Measurements from ENCODE around the gene SHMT2. TPM values are rescaled to one million over a fixed set of nuclear protein-coding genes. Genes with fewer than 3 reads are reported as not detected.

SHMT2 gene
- polyA plus RNA-seq, 2 donors = 19.8 to 69.5 TPM

GRCh38 chr12:57211791-57212700, 17.5 kb upstream of the SHMT2 start:
- Histone ChIP-seq H3K27ac (ENCODE audit: low read depth in 2 of 2, low read length in 1 of 2) (no peak overlapping the region), H3K36me3 (ENCODE audit: control insufficient read depth in 2 of 2, insufficient read depth in 2 of 2, low read length in 1 of 2) (peaks cover 0 to 45% of the 10 kb centered on the region in 2 donors), H3K4me3 (ENCODE audit: low read depth in 1 of 2, low read length in 2 of 2) (no peak overlapping the region), H3K27me3 (ENCODE audit: control insufficient read depth in 1 of 2, insufficient read depth in 2 of 2, low read length in 2 of 2) (peaks cover 0 to 4% of the 10 kb centered on the region in 2 donors), H3K9me3 (ENCODE audit: control insufficient read depth in 2 of 2, insufficient read depth in 1 of 2, low read depth in 1 of 2, low read length in 1 of 2) (no peaks in the 10 kb centered on the region), H3K4me1 (ENCODE audit: control insufficient read depth in 2 of 2, insufficient read depth in 2 of 2, low read length in 1 of 2) (peaks cover 4 to 12% of the 10 kb centered on the region in 2 donors)
- 83 to 84% methylated on average over 27 of the region's 27 CpGs for WGBS, 2 donors

DNA sequence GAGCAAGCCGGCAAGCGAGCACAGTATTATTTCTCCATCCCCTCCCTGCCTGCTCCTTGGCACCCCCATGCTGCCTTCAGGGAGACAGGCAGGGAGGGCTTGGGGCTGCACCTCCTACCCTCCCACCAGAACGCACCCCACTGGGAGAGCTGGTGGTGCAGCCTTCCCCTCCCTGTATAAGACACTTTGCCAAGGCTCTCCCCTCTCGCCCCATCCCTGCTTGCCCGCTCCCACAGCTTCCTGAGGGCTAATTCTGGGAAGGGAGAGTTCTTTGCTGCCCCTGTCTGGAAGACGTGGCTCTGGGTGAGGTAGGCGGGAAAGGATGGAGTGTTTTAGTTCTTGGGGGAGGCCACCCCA, 16.8 kb upstream of the SHMT2 start:
- no peak overlapping the region for H3K4me3 ChIP-seq (ENCODE audit: low read depth in 1 of 2, low read length in 2 of 2)
- H3K9me3 ChIP-seq (ENCODE audit: control insufficient read depth in 2 of 2, insufficient read depth in 1 of 2, low read depth in 1 of 2, low read length in 1 of 2) = no peaks in the 10 kb centered on the region
- 65 to 80% methylated on average over 7 of the region's 7 CpGs for WGBS, 2 donors
- H3K4me1 ChIP-seq (ENCODE audit: control insufficient read depth in 2 of 2, insufficient read depth in 2 of 2, low read length in 1 of 2) = peaks cover 5 to 19% of the 10 kb centered on the region in 2 donors
- peaks cover 0 to 8% of the 10 kb centered on the region in 2 donors for H3K27me3 ChIP-seq (ENCODE audit: control insufficient read depth in 1 of 2, insufficient read depth in 2 of 2, low read length in 2 of 2)
- H3K27ac ChIP-seq (ENCODE audit: low read depth in 2 of 2, low read length in 1 of 2) = no peak overlapping the region
- H3K36me3 ChIP-seq (ENCODE audit: control insufficient read depth in 2 of 2, insufficient read depth in 2 of 2, low read length in 1 of 2) = peaks cover 0 to 42% of the 10 kb centered on the region in 2 donors

DNA sequence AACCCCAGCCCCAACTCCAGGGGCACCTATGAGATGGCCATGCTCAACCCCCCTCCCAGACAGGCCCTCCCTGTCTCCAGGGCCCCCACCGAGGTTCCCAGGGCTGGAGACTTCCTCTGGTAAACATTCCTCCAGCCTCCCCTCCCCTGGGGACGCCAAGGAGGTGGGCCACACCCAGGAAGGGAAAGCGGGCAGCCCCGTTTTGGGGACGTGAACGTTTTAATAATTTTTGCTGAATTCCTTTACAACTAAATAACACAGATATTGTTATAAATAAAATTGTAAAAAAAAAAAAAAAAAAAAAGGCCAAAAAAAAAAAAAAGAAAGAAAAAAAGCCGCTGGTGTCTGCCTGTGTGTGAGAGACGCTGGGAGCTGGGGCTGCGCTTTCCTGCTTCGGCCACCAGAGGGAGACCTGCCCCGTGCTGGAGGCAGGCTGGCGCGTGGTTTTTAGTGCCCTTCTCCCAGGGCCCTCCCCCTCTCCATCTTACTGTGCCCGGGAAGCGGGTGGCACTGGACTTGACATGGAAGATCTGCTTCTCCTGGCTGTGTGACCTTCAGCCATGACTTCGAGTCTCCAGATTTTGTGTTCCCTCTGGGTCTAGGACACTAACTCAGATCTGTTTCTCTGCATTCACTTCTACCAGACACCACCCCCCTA, 16.3 kb upstream of the SHMT2 start:
- no peaks in the 10 kb centered on the region for H3K9me3 ChIP-seq (ENCODE audit: control insufficient read depth in 2 of 2, insufficient read depth in 1 of 2, low read depth in 1 of 2, low read length in 1 of 2)
- peaks cover 5 to 21% of the 10 kb centered on the region in 2 donors for H3K4me1 ChIP-seq (ENCODE audit: control insufficient read depth in 2 of 2, insufficient read depth in 2 of 2, low read length in 1 of 2)
- peaks cover 0 to 37% of the 10 kb centered on the region in 2 donors for H3K36me3 ChIP-seq (ENCODE audit: control insufficient read depth in 2 of 2, insufficient read depth in 2 of 2, low read length in 1 of 2)
- H3K4me3 ChIP-seq (ENCODE audit: low read depth in 1 of 2, low read length in 2 of 2) = no peak overlapping the region
- peak overlapping the region in 1 of 2 donors; percentile 8 for H3K27ac ChIP-seq (ENCODE audit: low read depth in 2 of 2, low read length in 1 of 2)
- H3K27me3 ChIP-seq (ENCODE audit: control insufficient read depth in 1 of 2, insufficient read depth in 2 of 2, low read length in 2 of 2) = peaks cover 0 to 8% of the 10 kb centered on the region in 2 donors
- WGBS, 2 donors = 6 to 8% methylated on average over 16 of the region's 16 CpGs

DNA sequence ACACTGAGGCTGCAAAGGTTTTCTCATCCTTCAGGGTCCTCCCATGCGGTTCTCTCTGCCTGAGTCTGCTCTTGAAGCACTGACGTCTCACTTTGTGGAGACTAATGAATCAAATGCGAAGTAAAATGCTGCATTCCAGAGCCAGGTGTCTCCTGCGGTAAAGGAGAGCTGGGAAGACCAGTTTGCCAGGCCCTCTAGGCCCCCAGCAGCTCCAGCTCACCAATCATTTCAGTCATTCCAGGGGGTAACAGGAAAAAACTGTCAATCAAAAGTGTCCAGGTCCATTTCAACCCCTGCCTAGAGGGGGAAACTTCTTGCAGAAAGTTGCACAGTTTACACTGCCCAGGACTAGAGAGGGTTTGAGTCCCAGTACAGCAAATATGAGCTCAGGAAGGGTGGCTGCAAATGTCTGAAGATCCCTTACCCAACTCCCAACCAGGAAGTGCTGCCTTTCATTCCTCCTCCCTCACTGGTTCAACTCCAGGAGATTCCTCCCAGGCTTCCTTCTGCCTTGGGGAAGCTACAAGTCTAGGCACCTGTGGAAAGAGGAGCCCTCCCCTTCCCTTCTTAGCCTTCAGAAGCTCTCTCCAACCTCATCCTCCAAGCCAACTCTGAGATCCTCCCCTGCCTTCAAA, 15.6 kb upstream of the SHMT2 start:
- WGBS, 2 donors = 35 to 37% methylated on average over 4 of the region's 4 CpGs
- H3K4me1 ChIP-seq (ENCODE audit: control insufficient read depth in 2 of 2, insufficient read depth in 2 of 2, low read length in 1 of 2) = peaks cover 5 to 21% of the 10 kb centered on the region in 2 donors
- peaks cover 0 to 11% of the 10 kb centered on the region in 2 donors for H3K27me3 ChIP-seq (ENCODE audit: control insufficient read depth in 1 of 2, insufficient read depth in 2 of 2, low read length in 2 of 2)
- H3K36me3 ChIP-seq (ENCODE audit: control insufficient read depth in 2 of 2, insufficient read depth in 2 of 2, low read length in 1 of 2) = peaks cover 0 to 32% of the 10 kb centered on the region in 2 donors
- H3K4me3 ChIP-seq (ENCODE audit: low read depth in 1 of 2, low read length in 2 of 2) = no peak overlapping the region
- H3K27ac ChIP-seq (ENCODE audit: low read depth in 2 of 2, low read length in 1 of 2) = no peak overlapping the region
- H3K9me3 ChIP-seq (ENCODE audit: control insufficient read depth in 2 of 2, insufficient read depth in 1 of 2, low read depth in 1 of 2, low read length in 1 of 2) = no peaks in the 10 kb centered on the region

DNA sequence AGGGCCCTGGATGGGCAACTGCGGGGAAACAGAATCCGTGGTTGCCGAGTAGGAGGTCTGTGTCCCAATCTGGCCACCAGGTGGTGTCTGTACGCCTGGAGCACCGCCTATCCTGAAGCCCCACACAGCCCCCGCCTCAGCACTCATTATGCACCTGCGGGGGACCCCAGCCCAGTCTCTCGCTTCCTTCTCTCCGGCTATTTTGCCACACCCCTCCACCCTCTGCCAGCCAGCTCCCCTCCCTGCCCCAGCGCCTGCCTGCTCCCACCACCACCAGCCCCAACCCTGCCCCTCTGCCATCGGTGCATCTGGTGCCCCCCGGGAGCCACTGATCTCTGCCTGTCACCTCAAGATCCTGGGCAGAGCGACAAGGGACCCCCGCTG, 15.1 kb upstream of the SHMT2 start:
- Histone ChIP-seq H3K27me3 (ENCODE audit: control insufficient read depth in 1 of 2, insufficient read depth in 2 of 2, low read length in 2 of 2) (peaks cover 0 to 11% of the 10 kb centered on the region in 2 donors), H3K9me3 (ENCODE audit: control insufficient read depth in 2 of 2, insufficient read depth in 1 of 2, low read depth in 1 of 2, low read length in 1 of 2) (no peaks in the 10 kb centered on the region), H3K4me1 (ENCODE audit: control insufficient read depth in 2 of 2, insufficient read depth in 2 of 2, low read length in 1 of 2) (peaks cover 5 to 21% of the 10 kb centered on the region in 2 donors), H3K36me3 (ENCODE audit: control insufficient read depth in 2 of 2, insufficient read depth in 2 of 2, low read length in 1 of 2) (peaks cover 0 to 28% of the 10 kb centered on the region in 2 donors), H3K4me3 (ENCODE audit: low read depth in 1 of 2, low read length in 2 of 2) (no peak overlapping the region), H3K27ac (ENCODE audit: low read depth in 2 of 2, low read length in 1 of 2) (no peak overlapping the region)
- 1 to 2% methylated on average over 14 of the region's 14 CpGs for WGBS, 2 donors

GRCh38 chr12:57215065-57215464, 14.4 kb upstream of the SHMT2 start:
- Histone ChIP-seq H3K4me1 (ENCODE audit: control insufficient read depth in 2 of 2, insufficient read depth in 2 of 2, low read length in 1 of 2) (peaks cover 5 to 21% of the 10 kb centered on the region in 2 donors), H3K27me3 (ENCODE audit: control insufficient read depth in 1 of 2, insufficient read depth in 2 of 2, low read length in 2 of 2) (peaks cover 0 to 11% of the 10 kb centered on the region in 2 donors), H3K4me3 (ENCODE audit: low read depth in 1 of 2, low read length in 2 of 2) (no peak overlapping the region), H3K9me3 (ENCODE audit: control insufficient read depth in 2 of 2, insufficient read depth in 1 of 2, low read depth in 1 of 2, low read length in 1 of 2) (no peaks in the 10 kb centered on the region), H3K27ac (ENCODE audit: low read depth in 2 of 2, low read length in 1 of 2) (no peak overlapping the region), H3K36me3 (ENCODE audit: control insufficient read depth in 2 of 2, insufficient read depth in 2 of 2, low read length in 1 of 2) (peaks cover 0 to 23% of the 10 kb centered on the region in 2 donors)
- WGBS, 2 donors = 25 to 30% methylated on average over 10 to 11 of the region's 11 CpGs

DNA sequence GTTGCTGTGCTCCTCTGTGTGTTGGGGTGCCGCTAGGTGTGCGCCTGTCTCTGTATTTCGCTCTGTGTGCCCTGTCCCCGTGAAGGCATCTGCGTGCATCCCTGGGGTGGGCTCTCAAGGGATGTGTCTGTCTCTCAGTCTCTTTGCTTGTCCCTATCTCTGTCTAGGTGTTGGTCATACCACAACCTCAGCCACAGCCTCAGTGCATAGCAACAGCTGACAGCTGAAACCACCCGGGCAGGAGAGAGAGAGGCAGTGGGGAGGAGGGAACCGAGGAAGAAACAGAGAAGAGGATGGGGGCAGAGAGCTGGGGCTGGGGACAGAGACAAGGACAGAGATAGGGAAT, 13.9 kb upstream of the SHMT2 start:
- Histone ChIP-seq H3K27me3 (ENCODE audit: control insufficient read depth in 1 of 2, insufficient read depth in 2 of 2, low read length in 2 of 2) (peaks cover 0 to 16% of the 10 kb centered on the region in 2 donors), H3K27ac (ENCODE audit: low read depth in 2 of 2, low read length in 1 of 2) (no peak overlapping the region), H3K4me1 (ENCODE audit: control insufficient read depth in 2 of 2, insufficient read depth in 2 of 2, low read length in 1 of 2) (peaks cover 5 to 21% of the 10 kb centered on the region in 2 donors), H3K36me3 (ENCODE audit: control insufficient read depth in 2 of 2, insufficient read depth in 2 of 2, low read length in 1 of 2) (peaks cover 0 to 19% of the 10 kb centered on the region in 2 donors), H3K9me3 (ENCODE audit: control insufficient read depth in 2 of 2, insufficient read depth in 1 of 2, low read depth in 1 of 2, low read length in 1 of 2) (no peaks in the 10 kb centered on the region), H3K4me3 (ENCODE audit: low read depth in 1 of 2, low read length in 2 of 2) (no peak overlapping the region)
- WGBS, 2 donors = 18 to 20% methylated on average over 7 of the region's 7 CpGs

- Histone ChIP-seq H3K27ac (ENCODE audit: low read depth in 2 of 2, low read length in 1 of 2) (no peak within 1 kb of the TSS), H3K4me3 (ENCODE audit: low read depth in 1 of 2, low read length in 2 of 2) (peak within 1 kb of the TSS; percentile 40 to 55), H3K9me3 (ENCODE audit: control insufficient read depth in 2 of 2, insufficient read depth in 1 of 2, low read depth in 1 of 2, low read length in 1 of 2) (no peaks in the 10 kb centered on the region), H3K36me3 (ENCODE audit: control insufficient read depth in 2 of 2, insufficient read depth in 2 of 2, low read length in 1 of 2) (peaks cover 0 to 13% of the 10 kb centered on the region in 2 donors), H3K27me3 (ENCODE audit: control insufficient read depth in 1 of 2, insufficient read depth in 2 of 2, low read length in 2 of 2) (peaks cover 0 to 17% of the 10 kb centered on the region in 2 donors), H3K4me1 (ENCODE audit: control insufficient read depth in 2 of 2, insufficient read depth in 2 of 2, low read length in 1 of 2) (peaks cover 5 to 21% of the 10 kb centered on the region in 2 donors)
- WGBS, 2 donors = 2% methylated on average over 55 to 102 of the region's 102 CpGs
These were observed 13.2 kb upstream of the SHMT2 start, which contains the start of gene NXPH4 for GRCh38 chr12:57216014-57216911. Gene NXPH4 (plus strand): TSS chr12:57216794. CDS start chr12:57216970, 176 bp downstream.
